Lower leg skin (tissue), 4 donors: ENCODE results near the gene ANKRD66. TPM values are rescaled to one million over a fixed set of nuclear protein-coding genes. Genes with fewer than 3 reads are reported as not detected.

Experiments
- DNase-seq, 2 donors: peaks; one replicate each; pipeline ENCODE4 v3.0.0-alpha.2; 2019; ENCODE audit warnings: low spot score in 2 of 2
- H3K4me3 ChIP-seq: fragments of 200-600 bp; sonication (generic); 2 replicates; pipeline ENCODE4 v1.5.1; 2017; ENCODE audit warnings: mild to moderate bottlenecking, low read depth; ENCODE audit not compliant: poor library complexity, severe bottlenecking
- CTCF ChIP-seq, 3 donors: fragments of 450-650 bp; IDR thresholded peaks; one replicate each; pipeline ENCODE4 v1.5.1; 2016; ENCODE audit warnings: antibody characterized with exemption in 3 of 3, mild to moderate bottlenecking in 3 of 3, moderate library complexity in 2 of 3
- POLR2A ChIP-seq, 2 donors: fragments of 450-650 bp; IDR thresholded peaks; one replicate each; pipeline ENCODE4 v1.6.1; 2016 to 2017; ENCODE audit warnings: antibody characterized with exemption in 2 of 2, mild to moderate bottlenecking in 1 of 2, moderate library complexity in 1 of 2
- WGBS, 2 donors: methylation state at CpG; one replicate each; pipeline ENCODE4 v1.1.5; 2018; 5-methylcytosine and 5-hydroxymethylcytosine counted together
- intact Hi-C: fragments of 100-400 bp; cut with DNase I; formaldehyde crosslinking; loops from one replicate; pipeline ENCODE4 v1.15.0; 2023; ENCODE audit warnings: low total_unique reads
- total RNA-seq, 4 donors: library from RNA; depleted of rRNA; stranded (reverse); fragments of >200 nt; gene quantifications; one replicate each; pipeline ENCODE4 v1.1.0, GENCODE V29; 2016

The ANKRD66 gene
- total RNA-seq, 4 donors from 2014 or later, result not detected

- DNase-seq, result no peak
- no peak overlapping the region for H3K4me3 ChIP-seq
- 83 to 91% methylated on average over 3 of the region's 3 CpGs for WGBS, 2 donors
Observed at GRCh38 chr6:46788791-46789190, 42.1 kb downstream of the ANKRD66 start.

DNA sequence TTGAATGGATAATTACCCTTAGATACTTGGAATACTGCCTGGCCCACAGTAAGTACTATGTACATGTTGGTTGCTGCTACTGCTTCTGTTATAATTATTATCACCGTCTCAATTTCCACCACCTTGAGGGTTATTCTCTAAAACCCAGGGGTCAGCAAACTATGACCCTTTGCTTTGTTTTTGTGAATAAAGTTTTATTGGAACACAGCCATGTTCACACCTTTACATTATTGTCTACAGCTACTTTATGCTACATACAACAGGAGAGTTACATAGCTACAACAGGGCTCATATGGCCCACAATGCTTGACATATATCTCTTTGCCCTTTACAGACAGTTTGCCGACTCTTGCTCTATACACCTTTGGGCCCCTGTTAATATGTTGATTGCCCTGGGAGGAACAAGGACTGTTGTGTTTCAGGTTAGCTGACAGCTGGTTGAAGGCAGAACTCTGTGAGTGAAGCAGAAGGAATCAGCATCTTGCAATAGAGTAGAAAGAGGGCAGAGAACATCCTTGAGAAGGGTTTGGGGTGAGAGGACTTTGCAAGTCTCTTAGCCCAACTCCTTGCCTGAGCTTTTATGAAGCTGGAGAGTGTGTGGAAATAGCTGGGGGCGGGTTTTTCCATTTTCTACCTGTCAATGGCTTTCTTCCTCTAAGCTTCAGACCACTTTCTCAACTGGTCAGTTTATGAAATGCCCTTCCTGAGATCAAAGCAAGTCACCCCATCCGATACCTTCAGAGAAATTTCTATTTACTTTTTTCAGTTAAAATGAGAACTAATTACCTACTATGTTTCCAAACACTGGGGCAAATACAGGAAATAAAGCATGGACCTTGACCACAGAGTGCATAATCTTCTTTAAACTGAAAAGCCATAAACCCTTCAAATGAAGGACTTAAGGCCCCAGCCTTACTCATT lies 43.0 kb downstream of the ANKRD66 start:
- WGBS, 2 donors, result 79 to 94% methylated on average over 4 of the region's 4 CpGs
- intact Hi-C loops, result loop anchor here (5.0 kb wide), 1 partner anchor 372 kb away; no protein-coding TSS in a partner anchor
- H3K4me3 ChIP-seq, result no peak overlapping the region
- no peak for TF ChIP-seq CTCF (IDR thresholded peaks at IDR 0.05)
- TF ChIP-seq POLR2A (IDR thresholded peaks at IDR 0.05), result no peak
- no peak for DNase-seq

More at GRCh38 chr6:46788791-46789190, 42.1 kb downstream of the ANKRD66 start:
- no peak for TF ChIP-seq CTCF (IDR thresholded peaks at IDR 0.05)
- no peak for TF ChIP-seq POLR2A (IDR thresholded peaks at IDR 0.05)
- intact Hi-C loops, result loop anchor here (5.0 kb wide), 1 partner anchor 371 kb away; no protein-coding TSS in a partner anchor

DNA sequence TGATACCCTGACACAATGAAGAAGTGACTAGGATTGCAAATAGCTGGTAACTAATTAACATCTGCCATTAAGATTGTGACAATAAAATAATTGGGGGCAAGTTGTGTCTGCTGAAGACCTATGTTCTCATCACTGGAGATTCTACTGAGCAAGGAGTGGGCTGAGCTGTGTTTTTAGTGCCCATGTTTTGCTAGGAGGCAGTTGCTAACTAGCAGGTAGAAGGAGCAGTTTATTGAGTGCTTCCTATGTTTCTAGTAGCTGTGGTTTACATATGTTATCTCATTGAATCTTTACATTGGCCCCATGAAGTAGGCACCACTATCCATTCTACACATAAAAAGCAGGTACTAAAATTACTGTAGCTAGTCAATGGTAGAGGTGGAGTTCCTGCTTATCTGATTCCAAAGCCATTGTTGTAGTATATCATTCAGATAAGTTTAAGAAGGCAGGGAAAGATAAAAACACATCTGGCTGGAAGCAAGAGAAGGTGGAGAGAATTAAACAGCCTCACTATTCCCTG lies 43.7 kb downstream of the ANKRD66 start:
- DNase-seq, result no peak
- TF ChIP-seq POLR2A (IDR thresholded peaks at IDR 0.05), result no peak
- intact Hi-C loops, result no loop called here
- H3K4me3 ChIP-seq, result no peak overlapping the region

DNA sequence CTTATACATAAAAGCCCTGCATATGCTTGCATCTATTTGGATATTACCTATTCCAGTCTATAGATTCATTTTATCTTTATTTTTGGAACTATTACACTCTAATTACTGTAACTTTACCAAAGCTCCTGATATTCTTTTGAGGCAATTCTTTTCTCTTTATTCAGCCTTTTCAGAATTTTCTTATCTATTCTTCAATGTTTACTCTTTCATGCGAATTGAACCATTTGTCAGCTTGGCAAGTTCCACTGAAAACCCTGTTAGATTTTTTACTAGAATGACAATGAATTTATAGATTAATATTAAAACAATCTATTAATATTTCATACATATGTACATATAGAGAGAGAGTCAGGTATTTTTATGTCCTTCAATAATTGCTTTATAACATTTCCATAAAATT lies 45.9 kb downstream of the ANKRD66 start:
- intact Hi-C loops, result no loop called here
- TF ChIP-seq POLR2A (IDR thresholded peaks at IDR 0.05) (no peak), CTCF (IDR thresholded peaks at IDR 0.05) (no peak)
- no peak for DNase-seq
- no peak overlapping the region for H3K4me3 ChIP-seq
- 56 to 82% methylated on average over 1 of the region's 1 CpG for WGBS, 2 donors

GRCh38 chr6:46793138-46793537 lies 46.4 kb downstream of the ANKRD66 start, which contains the start of gene MEP1A:
MEP1A (plus strand) TSS chr6:46793389; CDS start chr6:46793399, 10 bp downstream.
- WGBS, 2 donors, result 87 to 90% methylated on average over 8 of the region's 8 CpGs
- TF ChIP-seq CTCF (IDR thresholded peaks at IDR 0.05) (no peak), POLR2A (IDR thresholded peaks at IDR 0.05) (no peak)
- intact Hi-C loops, result no loop called here
- no peak for DNase-seq
- H3K4me3 ChIP-seq, result no peak within 1 kb of the TSS

DNA sequence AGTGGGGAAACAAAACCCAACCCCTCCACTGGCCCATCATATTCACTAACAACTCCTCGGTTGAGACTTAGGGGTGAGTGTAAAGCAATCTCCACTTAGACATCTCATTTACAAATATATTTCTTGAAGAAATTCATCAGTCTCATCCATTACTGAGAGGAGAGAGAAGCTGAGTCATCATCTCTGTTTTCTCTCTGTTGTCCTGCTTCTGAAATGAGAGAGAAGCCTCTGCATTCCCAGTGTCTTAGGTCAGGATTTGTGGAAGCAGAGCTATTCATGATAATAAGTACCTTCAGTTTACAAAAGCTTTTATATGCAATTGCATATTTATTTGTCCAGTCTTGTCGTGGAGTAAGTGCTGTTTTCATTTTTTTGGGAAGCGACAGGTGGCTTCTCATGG lies 47.3 kb downstream of the ANKRD66 start:
- no peak for DNase-seq
- intact Hi-C loops, result no loop called here
- H3K4me3 ChIP-seq, result no peak overlapping the region
- TF ChIP-seq CTCF (IDR thresholded peaks at IDR 0.05), result no peak
- no peak for TF ChIP-seq POLR2A (IDR thresholded peaks at IDR 0.05)
- WGBS, 2 donors, result 86 to 88% methylated on average over 3 of the region's 3 CpGs
